GM23338 (cell line): Measurements from ENCODE around the gene FAM20A. TPM values are rescaled to one million over a fixed set of nuclear protein-coding genes. Genes with fewer than 3 reads are reported as not detected.

Source experiments
- ATAC-seq: fragments of 200-7000 bp; cut with Tn5 transposase; 3 replicates; pipeline ENCODE4 v1.9.1; 2020
- DNase-seq: peaks from one replicate; pipeline ENCODE4 v3.0.0-alpha.2; 2015; ENCODE audit warnings: low spot score
- H2AFZ ChIP-seq: fragments of 200-600 bp; sonication (generic); 2 replicates; pipeline ENCODE4 v1.8.0; 2016; ENCODE audit warnings: antibody characterized with exemption, mild to moderate bottlenecking, moderate library complexity
- H3F3A ChIP-seq: fragments of 200-600 bp; sonication (generic); replicated peaks from 2 replicates; pipeline ENCODE4 v1.8.0; 2017; ENCODE audit warnings: antibody characterized with exemption, mixed run types, low read depth
- H3K27ac ChIP-seq: fragments of 200-600 bp; sonication (generic); 2 replicates; pipeline ENCODE4 v1.6.1; 2016; ENCODE audit warnings: low read depth
- H3K27me3 ChIP-seq: fragments of 200-600 bp; sonication (generic); 2 replicates; pipeline ENCODE4 v1.8.0; 2016; ENCODE audit warnings: mild to moderate bottlenecking, mixed run types, moderate library complexity; ENCODE audit not compliant: insufficient read depth
- H3K36me3 ChIP-seq: fragments of 200-600 bp; sonication (generic); 2 replicates; pipeline ENCODE4 v1.8.0; 2016; ENCODE audit warnings: mild to moderate bottlenecking; ENCODE audit not compliant: insufficient read depth
- H3K4me1 ChIP-seq: fragments of 200-600 bp; sonication (generic); 2 replicates; pipeline ENCODE4 v1.8.0; 2016; ENCODE audit warnings: mild to moderate bottlenecking, moderate library complexity; ENCODE audit not compliant: insufficient read depth
- H3K4me2 ChIP-seq: fragments of 200-600 bp; sonication (generic); 2 replicates; pipeline ENCODE4 v1.7.1; 2017; ENCODE audit warnings: mixed run types
- H3K4me3 ChIP-seq: fragments of 200-600 bp; sonication (generic); 2 replicates; pipeline ENCODE4 v1.6.1; 2016; ENCODE audit warnings: mixed run types
- H3K79me2 ChIP-seq: fragments of 200-600 bp; sonication (generic); replicated peaks from 2 replicates; pipeline ENCODE4 v1.8.0; 2017; ENCODE audit warnings: mild to moderate bottlenecking; ENCODE audit not compliant: insufficient read depth
- H3K9me2 ChIP-seq: fragments of 200-600 bp; sonication (generic); 2 replicates; pipeline ENCODE4 v1.8.0; 2017; ENCODE audit not compliant: insufficient read depth
- H4K20me1 ChIP-seq: fragments of 200-600 bp; sonication (generic); replicated peaks from 2 replicates; pipeline ENCODE4 v1.8.0; 2017; ENCODE audit warnings: mild to moderate bottlenecking; ENCODE audit not compliant: insufficient read depth
- H3K27ac Mint-ChIP-seq: 2 replicates; pipeline ENCODE4 v1.8.0; 2020; ENCODE audit warnings: inconsistent platforms, mild to moderate bottlenecking, moderate library complexity, mixed read lengths
- H3K27me3 Mint-ChIP-seq: 3 replicates; pipeline ENCODE4 v1.8.0; 2022; ENCODE audit warnings: low read depth, mild to moderate bottlenecking, moderate library complexity, mixed read lengths, inconsistent platforms; ENCODE audit not compliant: insufficient read depth, poor library complexity
- H3K36me3 Mint-ChIP-seq: 3 replicates; pipeline ENCODE4 v1.8.0; 2021; ENCODE audit warnings: low read depth, mild to moderate bottlenecking, inconsistent platforms, moderate library complexity, mixed read lengths
- H3K4me1 Mint-ChIP-seq: 3 replicates; pipeline ENCODE4 v1.8.0; 2020; ENCODE audit warnings: mild to moderate bottlenecking, inconsistent platforms, mixed read lengths
- H3K4me3 Mint-ChIP-seq: 3 replicates; pipeline ENCODE4 v1.8.0; 2021; ENCODE audit warnings: moderate library complexity, mild to moderate bottlenecking, inconsistent platforms, mixed read lengths
- H3K9me3 Mint-ChIP-seq: 3 replicates; pipeline ENCODE4 v1.8.0; 2020; ENCODE audit warnings: moderate library complexity, mild to moderate bottlenecking, inconsistent platforms, mixed read lengths
- CREB1 ChIP-seq: fragments of 250-450 bp; sonication (Bioruptor Pico); IDR thresholded peaks from 2 replicates; pipeline ENCODE4 v1.5.0; 2020; ENCODE audit warnings: low read depth, mild to moderate bottlenecking, moderate library complexity
- EZH2 ChIP-seq: fragments of 200-600 bp; sonication (generic); IDR thresholded peaks from one replicate; pipeline ENCODE4 v1.8.0; 2017; ENCODE audit warnings: antibody characterized with exemption, mild to moderate bottlenecking, low read depth; ENCODE audit not compliant: unreplicated experiment
- EZH2phosphoT487 ChIP-seq: fragments of 200-600 bp; sonication (generic); IDR thresholded peaks from one replicate; pipeline ENCODE4 v1.8.1; 2018; ENCODE audit warnings: antibody characterized with exemption; ENCODE audit not compliant: unreplicated experiment
- JUNB ChIP-seq: IDR thresholded peaks from one replicate; pipeline ENCODE4 v1.6.1; 2016; ENCODE audit warnings: antibody characterized with exemption; ENCODE audit not compliant: unreplicated experiment
- NANOG ChIP-seq: IDR thresholded peaks from 2 replicates; pipeline ENCODE4 v1.6.1; 2016; ENCODE audit warnings: antibody characterized with exemption, borderline replicate concordance
- POLR2AphosphoS5 ChIP-seq: IDR thresholded peaks from 2 replicates; pipeline ENCODE4 v1.6.1; 2016; ENCODE audit warnings: antibody characterized with exemption, low read depth
- STAT1 ChIP-seq: IDR thresholded peaks from one replicate; pipeline ENCODE4 v1.6.1; 2016; ENCODE audit warnings: antibody characterized with exemption; ENCODE audit not compliant: unreplicated experiment
- ZNF114 ChIP-seq: fragments of 250-450 bp; sonication (Bioruptor Pico); IDR thresholded peaks from 2 replicates; pipeline ENCODE4 v1.5.0; 2020; ENCODE audit warnings: mild to moderate bottlenecking, moderate library complexity
- ZNF331 ChIP-seq: fragments of 250-450 bp; sonication (Bioruptor Pico); IDR thresholded peaks from 2 replicates; pipeline ENCODE4 v1.5.0; 2020; ENCODE audit warnings: low read depth, mild to moderate bottlenecking, moderate library complexity
- polyA plus RNA-seq: library from polyadenylated mRNA; unstranded; fragments of >200 nt; fragmentation: Nextera tagmentation; extraction: Ambion mirVana; gene quantifications from 2 replicates; pipeline ENCODE4 v1.2.1, GENCODE V29; 2016
- total RNA-seq: library from RNA; depleted of rRNA; stranded (reverse); fragments of >200 nt; shearing (Covaris generic); gene quantifications from 2 replicates; pipeline ENCODE4 v1.2.3, GENCODE V29; 2014
- TF ChIP-seq, protein P1 (sequence below): IDR thresholded peaks from one replicate; pipeline ENCODE4 v1.6.1; 2018; ENCODE audit warnings: antibody characterized with exemption; ENCODE audit not compliant: unreplicated experiment
- TF ChIP-seq, protein P2 (sequence below), 2 experiments: fragments of 200-600 bp in 1 of 2; sonication (generic) in 1 of 2; conservative IDR thresholded peaks; 2 replicates each; pipeline versions ENCODE4 v1.5.1 to v1.6.1; 2016 to 2017; ENCODE audit warnings: antibody characterized with exemption in 2 of 2, low read depth in 2 of 2, mild to moderate bottlenecking in 2 of 2, moderate library complexity in 1 of 2
- TF ChIP-seq, protein P3 (sequence below): IDR thresholded peaks from 2 replicates; pipeline ENCODE4 v1.6.1; 2016; ENCODE audit warnings: antibody characterized with exemption
- TF ChIP-seq, protein P4 (sequence below): fragments of 250-450 bp; sonication (Bioruptor Pico); IDR thresholded peaks from 2 replicates; pipeline ENCODE4 v1.5.0; 2020; ENCODE audit warnings: mild to moderate bottlenecking, moderate library complexity

Gene FAM20A
- total and polyA plus RNA-seq, 2 experiments from 2014 or later: 1.3 to 1.6 TPM

DNA sequence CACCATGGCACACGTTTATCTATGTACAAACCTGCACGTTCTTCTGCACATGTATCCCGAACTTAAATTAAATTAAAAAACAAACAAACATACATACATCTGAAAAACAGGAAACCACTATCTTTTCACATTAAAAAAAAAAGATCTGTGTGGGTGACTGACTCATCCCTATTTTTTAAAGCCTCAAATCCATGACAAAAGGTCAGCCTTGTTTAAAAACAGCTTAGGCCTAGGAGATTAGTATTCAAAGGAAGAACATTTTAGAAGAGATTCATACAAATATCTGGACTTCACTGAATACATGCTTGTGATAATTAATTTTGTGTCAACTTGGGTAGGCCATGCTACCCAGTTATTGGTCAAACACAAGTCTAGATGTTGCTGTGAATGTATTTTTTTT lies 93.6 kb downstream of the FAM20A start:
- no peaks in the 10 kb centered on the region for H3K36me3 Mint-ChIP-seq
- Histone ChIP-seq H3K9me2 (peaks cover 7% of the 10 kb centered on the region; the same call in 1 of the 2 replicates), H3K36me3 (no peaks in the 10 kb centered on the region), H3K79me2 (no peaks in the 10 kb centered on the region), H3K27ac (no peak overlapping the region), H4K20me1 (no peaks in the 10 kb centered on the region), H3F3A (0 out of 2 replicates have a peak, but pooled peaks cover 3% of the 10 kb centered on the region), H3K4me2 (no peak overlapping the region), H3K27me3 (no peaks in the 10 kb centered on the region), H2AFZ (no peak overlapping the region; the same call in 1 of the 2 replicates), H3K4me3 (no peak overlapping the region), H3K4me1 (peaks cover 12% of the 10 kb centered on the region)
- peaks cover 6% of the 10 kb centered on the region for H3K4me1 Mint-ChIP-seq
- TF ChIP-seq EZH2 (no peak), ZNF331 (CRISPR knock-in tag) (no peak), JUNB (no peak), STAT1 (no peak), EZH2phosphoT487 (no peak), POLR2AphosphoS5 (no peak), CREB1 (no peak), ZNF114 (CRISPR knock-in tag) (no peak), NANOG (no peak)
- TF ChIP-seq, protein P1, sequence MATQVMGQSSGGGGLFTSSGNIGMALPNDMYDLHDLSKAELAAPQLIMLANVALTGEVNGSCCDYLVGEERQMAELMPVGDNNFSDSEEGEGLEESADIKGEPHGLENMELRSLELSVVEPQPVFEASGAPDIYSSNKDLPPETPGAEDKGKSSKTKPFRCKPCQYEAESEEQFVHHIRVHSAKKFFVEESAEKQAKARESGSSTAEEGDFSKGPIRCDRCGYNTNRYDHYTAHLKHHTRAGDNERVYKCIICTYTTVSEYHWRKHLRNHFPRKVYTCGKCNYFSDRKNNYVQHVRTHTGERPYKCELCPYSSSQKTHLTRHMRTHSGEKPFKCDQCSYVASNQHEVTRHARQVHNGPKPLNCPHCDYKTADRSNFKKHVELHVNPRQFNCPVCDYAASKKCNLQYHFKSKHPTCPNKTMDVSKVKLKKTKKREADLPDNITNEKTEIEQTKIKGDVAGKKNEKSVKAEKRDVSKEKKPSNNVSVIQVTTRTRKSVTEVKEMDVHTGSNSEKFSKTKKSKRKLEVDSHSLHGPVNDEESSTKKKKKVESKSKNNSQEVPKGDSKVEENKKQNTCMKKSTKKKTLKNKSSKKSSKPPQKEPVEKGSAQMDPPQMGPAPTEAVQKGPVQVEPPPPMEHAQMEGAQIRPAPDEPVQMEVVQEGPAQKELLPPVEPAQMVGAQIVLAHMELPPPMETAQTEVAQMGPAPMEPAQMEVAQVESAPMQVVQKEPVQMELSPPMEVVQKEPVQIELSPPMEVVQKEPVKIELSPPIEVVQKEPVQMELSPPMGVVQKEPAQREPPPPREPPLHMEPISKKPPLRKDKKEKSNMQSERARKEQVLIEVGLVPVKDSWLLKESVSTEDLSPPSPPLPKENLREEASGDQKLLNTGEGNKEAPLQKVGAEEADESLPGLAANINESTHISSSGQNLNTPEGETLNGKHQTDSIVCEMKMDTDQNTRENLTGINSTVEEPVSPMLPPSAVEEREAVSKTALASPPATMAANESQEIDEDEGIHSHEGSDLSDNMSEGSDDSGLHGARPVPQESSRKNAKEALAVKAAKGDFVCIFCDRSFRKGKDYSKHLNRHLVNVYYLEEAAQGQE: no peak
- TF ChIP-seq, protein P2, sequence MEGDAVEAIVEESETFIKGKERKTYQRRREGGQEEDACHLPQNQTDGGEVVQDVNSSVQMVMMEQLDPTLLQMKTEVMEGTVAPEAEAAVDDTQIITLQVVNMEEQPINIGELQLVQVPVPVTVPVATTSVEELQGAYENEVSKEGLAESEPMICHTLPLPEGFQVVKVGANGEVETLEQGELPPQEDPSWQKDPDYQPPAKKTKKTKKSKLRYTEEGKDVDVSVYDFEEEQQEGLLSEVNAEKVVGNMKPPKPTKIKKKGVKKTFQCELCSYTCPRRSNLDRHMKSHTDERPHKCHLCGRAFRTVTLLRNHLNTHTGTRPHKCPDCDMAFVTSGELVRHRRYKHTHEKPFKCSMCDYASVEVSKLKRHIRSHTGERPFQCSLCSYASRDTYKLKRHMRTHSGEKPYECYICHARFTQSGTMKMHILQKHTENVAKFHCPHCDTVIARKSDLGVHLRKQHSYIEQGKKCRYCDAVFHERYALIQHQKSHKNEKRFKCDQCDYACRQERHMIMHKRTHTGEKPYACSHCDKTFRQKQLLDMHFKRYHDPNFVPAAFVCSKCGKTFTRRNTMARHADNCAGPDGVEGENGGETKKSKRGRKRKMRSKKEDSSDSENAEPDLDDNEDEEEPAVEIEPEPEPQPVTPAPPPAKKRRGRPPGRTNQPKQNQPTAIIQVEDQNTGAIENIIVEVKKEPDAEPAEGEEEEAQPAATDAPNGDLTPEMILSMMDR (conservative IDR thresholded peaks at IDR 0.05; ENCODE audit: low read depth in 2 of 2): no peak
- TF ChIP-seq, protein P3, sequence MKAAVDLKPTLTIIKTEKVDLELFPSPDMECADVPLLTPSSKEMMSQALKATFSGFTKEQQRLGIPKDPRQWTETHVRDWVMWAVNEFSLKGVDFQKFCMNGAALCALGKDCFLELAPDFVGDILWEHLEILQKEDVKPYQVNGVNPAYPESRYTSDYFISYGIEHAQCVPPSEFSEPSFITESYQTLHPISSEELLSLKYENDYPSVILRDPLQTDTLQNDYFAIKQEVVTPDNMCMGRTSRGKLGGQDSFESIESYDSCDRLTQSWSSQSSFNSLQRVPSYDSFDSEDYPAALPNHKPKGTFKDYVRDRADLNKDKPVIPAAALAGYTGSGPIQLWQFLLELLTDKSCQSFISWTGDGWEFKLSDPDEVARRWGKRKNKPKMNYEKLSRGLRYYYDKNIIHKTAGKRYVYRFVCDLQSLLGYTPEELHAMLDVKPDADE: no peak
- TF ChIP-seq, protein P4, sequence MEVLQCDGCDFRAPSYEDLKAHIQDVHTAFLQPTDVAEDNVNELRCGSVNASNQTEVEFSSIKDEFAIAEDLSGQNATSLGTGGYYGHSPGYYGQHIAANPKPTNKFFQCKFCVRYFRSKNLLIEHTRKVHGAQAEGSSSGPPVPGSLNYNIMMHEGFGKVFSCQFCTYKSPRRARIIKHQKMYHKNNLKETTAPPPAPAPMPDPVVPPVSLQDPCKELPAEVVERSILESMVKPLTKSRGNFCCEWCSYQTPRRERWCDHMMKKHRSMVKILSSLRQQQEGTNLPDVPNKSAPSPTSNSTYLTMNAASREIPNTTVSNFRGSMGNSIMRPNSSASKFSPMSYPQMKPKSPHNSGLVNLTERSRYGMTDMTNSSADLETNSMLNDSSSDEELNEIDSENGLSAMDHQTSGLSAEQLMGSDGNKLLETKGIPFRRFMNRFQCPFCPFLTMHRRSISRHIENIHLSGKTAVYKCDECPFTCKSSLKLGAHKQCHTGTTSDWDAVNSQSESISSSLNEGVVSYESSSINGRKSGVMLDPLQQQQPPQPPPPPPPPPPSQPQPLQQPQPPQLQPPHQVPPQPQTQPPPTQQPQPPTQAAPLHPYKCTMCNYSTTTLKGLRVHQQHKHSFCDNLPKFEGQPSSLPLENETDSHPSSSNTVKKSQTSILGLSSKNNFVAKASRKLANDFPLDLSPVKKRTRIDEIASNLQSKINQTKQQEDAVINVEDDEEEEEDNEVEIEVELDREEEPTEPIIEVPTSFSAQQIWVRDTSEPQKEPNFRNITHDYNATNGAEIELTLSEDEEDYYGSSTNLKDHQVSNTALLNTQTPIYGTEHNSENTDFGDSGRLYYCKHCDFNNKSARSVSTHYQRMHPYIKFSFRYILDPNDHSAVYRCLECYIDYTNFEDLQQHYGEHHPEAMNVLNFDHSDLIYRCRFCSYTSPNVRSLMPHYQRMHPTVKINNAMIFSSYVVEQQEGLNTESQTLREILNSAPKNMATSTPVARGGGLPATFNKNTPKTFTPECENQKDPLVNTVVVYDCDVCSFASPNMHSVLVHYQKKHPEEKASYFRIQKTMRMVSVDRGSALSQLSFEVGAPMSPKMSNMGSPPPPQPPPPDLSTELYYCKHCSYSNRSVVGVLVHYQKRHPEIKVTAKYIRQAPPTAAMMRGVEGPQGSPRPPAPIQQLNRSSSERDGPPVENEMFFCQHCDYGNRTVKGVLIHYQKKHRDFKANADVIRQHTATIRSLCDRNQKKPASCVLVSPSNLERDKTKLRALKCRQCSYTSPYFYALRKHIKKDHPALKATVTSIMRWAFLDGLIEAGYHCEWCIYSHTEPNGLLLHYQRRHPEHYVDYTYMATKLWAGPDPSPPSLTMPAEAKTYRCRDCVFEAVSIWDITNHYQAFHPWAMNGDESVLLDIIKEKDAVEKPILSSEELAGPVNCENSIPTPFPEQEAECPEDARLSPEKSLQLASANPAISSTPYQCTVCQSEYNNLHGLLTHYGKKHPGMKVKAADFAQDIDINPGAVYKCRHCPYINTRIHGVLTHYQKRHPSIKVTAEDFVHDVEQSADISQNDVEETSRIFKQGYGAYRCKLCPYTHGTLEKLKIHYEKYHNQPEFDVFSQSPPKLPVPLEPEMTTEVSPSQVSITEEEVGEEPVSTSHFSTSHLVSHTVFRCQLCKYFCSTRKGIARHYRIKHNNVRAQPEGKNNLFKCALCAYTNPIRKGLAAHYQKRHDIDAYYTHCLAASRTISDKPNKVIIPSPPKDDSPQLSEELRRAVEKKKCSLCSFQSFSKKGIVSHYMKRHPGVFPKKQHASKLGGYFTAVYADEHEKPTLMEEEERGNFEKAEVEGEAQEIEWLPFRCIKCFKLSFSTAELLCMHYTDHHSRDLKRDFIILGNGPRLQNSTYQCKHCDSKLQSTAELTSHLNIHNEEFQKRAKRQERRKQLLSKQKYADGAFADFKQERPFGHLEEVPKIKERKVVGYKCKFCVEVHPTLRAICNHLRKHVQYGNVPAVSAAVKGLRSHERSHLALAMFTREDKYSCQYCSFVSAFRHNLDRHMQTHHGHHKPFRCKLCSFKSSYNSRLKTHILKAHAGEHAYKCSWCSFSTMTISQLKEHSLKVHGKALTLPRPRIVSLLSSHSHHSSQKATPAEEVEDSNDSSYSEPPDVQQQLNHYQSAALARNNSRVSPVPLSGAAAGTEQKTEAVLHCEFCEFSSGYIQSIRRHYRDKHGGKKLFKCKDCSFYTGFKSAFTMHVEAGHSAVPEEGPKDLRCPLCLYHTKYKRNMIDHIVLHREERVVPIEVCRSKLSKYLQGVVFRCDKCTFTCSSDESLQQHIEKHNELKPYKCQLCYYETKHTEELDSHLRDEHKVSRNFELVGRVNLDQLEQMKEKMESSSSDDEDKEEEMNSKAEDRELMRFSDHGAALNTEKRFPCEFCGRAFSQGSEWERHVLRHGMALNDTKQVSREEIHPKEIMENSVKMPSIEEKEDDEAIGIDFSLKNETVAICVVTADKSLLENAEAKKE (CRISPR knock-in tag): no peak
- H3K4me3 Mint-ChIP-seq: no peak overlapping the region
- H3K27me3 Mint-ChIP-seq: peaks cover 3% of the 10 kb centered on the region
- DNase-seq (no peak), ATAC-seq (no peak)
- no peaks in the 10 kb centered on the region; the same call in 2 of the 3 replicates for H3K9me3 Mint-ChIP-seq
- no peak overlapping the region for H3K27ac Mint-ChIP-seq
